ENCODE data around the gene COG6.
A peak's percentile ranks its signal among the peaks of the same experiment; 100 is the strongest.

Gene COG6

DNA sequence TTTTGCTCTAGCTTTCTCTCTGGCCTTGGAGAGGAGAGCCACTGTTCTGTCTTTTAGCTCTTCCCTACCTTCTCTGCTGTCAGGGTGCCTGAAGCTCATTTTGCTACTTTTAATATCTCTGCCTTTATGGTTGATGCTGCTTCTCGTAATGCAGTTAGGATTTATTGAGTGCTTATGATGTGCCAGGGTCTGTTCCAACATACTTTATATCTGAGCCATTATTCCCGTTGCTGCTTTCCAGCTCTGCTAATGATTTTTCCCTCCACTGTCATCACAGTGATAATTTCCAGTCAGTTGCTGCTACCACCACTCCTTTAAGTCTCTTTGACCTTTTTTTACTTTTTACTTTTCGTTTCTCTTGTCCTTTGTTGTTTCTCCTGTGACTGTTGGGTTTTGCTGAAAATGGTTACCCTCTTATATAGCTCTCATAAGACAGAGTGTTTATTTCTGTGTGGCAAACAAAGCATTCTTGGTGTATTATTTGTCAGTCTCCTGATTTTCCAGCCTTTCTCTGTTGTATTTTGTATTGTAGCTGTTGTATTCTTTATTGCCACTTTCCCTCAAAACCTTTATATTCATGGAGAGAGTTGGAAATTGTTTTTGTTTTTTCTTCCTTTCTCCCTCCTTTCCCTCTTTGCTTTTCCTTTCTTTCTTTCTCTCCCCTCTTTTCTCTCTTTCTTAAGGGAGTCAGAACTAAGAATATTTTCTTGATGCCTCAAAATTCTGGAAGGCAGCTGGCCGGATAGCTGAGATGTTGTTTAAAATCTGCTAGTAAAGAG is 37.4 kb downstream of the COG6 start:
- Mint-ChIP-seq H3K4me1 (peaks cover 5 to 12% of the 10 kb centered on the region in 2 donors), H3K27ac (no peak overlapping the region), H3K4me3 (no peak overlapping the region), H3K27me3 (no peaks in the 10 kb centered on the region), H3K36me3 (peaks cover 6 to 10% of the 10 kb centered on the region in 2 donors), H3K9me3 (no peaks in the 10 kb centered on the region)
- no peak for ATAC-seq (replicated peaks)
- no peak for DNase-seq

DNA sequence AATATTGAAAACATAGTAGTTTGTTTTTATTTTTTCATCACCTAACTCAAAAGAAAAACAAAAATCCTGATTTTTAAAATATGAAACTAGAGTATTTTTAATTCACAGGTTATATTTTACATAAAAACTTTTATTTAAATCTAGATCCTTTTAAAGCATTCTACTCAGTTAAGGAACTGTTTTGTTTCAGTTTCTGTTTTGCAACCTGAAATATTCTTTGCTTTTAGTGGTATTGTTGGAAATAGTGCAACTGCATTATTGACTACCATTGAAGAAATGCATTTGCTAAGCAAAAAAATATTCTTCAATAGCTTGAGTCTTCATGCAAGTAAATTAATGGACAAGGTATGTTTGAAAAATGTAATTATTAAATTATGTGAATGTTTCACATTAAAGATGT is 43.8 kb downstream of the COG6 start:
- Mint-ChIP-seq H3K4me1 (no peaks in the 10 kb centered on the region), H3K9me3 (no peaks in the 10 kb centered on the region), H3K4me3 (no peak overlapping the region), H3K27me3 (no peaks in the 10 kb centered on the region), H3K27ac (no peak overlapping the region), H3K36me3 (peaks cover 0 to 6% of the 10 kb centered on the region in 2 donors)
- DNase-seq: no peak
- no peak for ATAC-seq (replicated peaks)

DNA sequence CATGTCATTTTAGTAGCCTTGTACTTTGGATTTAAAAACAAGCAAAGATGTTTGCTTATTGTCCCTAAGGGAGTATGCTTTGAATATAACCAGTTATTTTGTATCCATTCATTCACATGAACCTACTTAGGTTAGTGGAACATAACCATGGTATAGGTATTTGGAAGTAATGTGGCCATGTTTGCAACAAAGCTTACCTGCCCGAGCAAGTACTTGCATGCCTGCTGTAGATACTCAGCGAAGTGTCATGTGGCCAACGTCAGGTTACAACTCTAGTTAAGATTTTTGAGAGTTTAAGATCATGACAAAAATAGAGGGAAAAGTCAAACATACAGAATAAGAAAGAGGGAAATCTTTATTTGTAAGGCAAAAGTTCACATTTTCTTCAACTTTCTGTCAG is 57.2 kb downstream of the COG6 start:
- H3K27me3 Mint-ChIP-seq: no peaks in the 10 kb centered on the region
- no peak for ATAC-seq (replicated peaks)
- H3K9me3 Mint-ChIP-seq: peaks cover 13 to 21% of the 10 kb centered on the region in 2 donors

DNA sequence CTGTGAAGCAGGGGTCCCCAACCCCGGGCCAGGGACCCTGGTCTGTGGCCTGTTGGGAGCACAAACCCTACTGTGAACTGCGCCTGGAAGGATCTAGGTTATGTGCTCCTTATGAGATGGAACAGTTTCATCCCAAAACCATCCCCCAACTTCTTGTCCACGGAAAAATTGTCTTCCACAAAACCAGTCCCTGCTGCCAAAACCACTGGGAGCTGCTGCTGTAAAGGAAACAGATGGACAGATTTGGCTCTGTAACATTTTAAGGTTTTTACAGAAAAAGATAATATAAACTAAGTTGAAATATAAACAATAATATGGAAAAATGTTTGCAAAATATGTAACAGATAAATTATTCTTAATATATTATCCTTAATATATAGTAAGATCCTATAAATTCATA is 73.7 kb downstream of the COG6 start:
- Mint-ChIP-seq H3K27ac (no peak overlapping the region), H3K9me3 (no peaks in the 10 kb centered on the region), H3K27me3 (no peaks in the 10 kb centered on the region), H3K36me3 (peaks cover 28 to 44% of the 10 kb centered on the region in 2 donors), H3K4me1 (peaks cover 0 to 12% of the 10 kb centered on the region in 2 donors), H3K4me3 (no peak overlapping the region)
- DNase-seq (no peak), ATAC-seq (replicated peaks) (no peak)

More for the DNA sequence above, 57.2 kb downstream of the COG6 start:
- Mint-ChIP-seq H3K4me3 (no peak overlapping the region), H3K27ac (no peak overlapping the region), H3K4me1 (no peaks in the 10 kb centered on the region), H3K36me3 (peaks cover 32 to 38% of the 10 kb centered on the region in 2 donors)
- DNase-seq: no peak

DNA sequence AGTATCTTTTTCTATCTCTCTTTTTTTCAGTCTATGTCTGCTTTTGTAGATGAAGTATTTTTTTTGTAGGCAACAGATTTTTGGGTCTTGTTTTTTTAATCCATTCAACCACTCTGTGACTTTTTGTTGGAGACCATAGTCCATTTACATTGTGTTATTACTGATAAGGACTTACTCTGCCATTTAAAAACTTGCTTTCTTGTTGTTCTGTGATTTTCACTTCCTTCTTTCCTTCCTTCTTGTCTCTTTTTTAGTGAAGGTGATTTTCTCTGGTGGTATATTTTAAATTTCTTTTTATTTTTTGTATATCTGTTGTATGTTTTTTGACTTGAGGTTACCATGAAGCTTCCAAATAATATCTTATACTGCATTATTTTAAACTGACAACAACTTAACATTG is 79.5 kb downstream of the COG6 start:
- Mint-ChIP-seq H3K27ac (no peak overlapping the region), H3K4me3 (no peak overlapping the region), H3K9me3 (peaks cover 0 to 2% of the 10 kb centered on the region in 2 donors), H3K36me3 (peaks cover 38 to 56% of the 10 kb centered on the region in 2 donors), H3K4me1 (peaks cover 3 to 30% of the 10 kb centered on the region in 2 donors), H3K27me3 (no peaks in the 10 kb centered on the region)
- ATAC-seq (replicated peaks) (peak in 1 of 2 donors; percentile 55), DNase-seq (no peak)

DNA sequence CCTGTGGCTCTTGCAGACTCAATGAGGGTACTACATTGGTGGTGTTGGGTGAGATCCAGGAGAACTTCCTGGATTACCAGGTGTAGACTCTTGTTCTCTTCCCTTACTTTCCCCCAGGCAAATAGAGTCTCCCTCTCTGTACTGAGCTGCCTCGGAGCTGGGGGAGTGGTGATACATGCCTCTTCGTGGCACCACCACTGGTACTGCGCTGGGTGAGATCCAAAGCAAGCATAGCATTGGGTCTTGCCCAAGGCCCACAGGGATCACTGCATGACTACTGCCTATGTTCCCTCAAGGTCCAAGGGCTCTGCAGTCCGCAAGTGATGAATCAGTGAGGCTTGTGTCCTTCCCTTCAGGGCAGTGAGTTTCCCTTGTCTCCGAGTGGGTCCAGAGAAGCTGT is 81.6 kb downstream of the COG6 start:
- H3K27ac Mint-ChIP-seq: no peak overlapping the region
- peaks cover 0 to 4% of the 10 kb centered on the region in 2 donors for H3K9me3 Mint-ChIP-seq
- H3K27me3 Mint-ChIP-seq: no peaks in the 10 kb centered on the region
- DNase-seq (no peak), ATAC-seq (replicated peaks) (no peak)
- no peak overlapping the region for H3K4me3 Mint-ChIP-seq
- peaks cover 43 to 58% of the 10 kb centered on the region in 2 donors for H3K36me3 Mint-ChIP-seq
- H3K4me1 Mint-ChIP-seq: peaks cover 3 to 30% of the 10 kb centered on the region in 2 donors

DNA sequence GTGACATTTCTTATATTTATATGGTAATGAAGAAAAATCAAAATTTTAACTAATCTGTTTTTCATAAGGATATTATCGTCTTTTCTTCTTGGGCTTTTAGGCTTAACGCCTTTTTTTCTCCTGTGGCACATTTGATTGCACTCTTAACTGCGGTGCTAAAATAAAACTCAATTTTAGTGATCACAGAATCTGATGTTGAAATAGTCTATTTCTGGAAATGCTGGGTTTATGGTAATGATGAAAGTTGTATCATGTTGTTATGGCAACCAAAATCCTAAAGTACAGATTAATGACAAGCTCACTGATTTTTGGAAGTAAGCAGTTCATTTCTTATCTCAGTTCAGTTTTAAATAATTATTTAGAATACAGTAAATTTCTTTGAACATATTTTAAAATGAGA is 85.3 kb downstream of the COG6 start:
- ATAC-seq (replicated peaks): no peak
- Mint-ChIP-seq H3K4me1 (peaks cover 0 to 3% of the 10 kb centered on the region in 2 donors), H3K36me3 (peaks cover 28 to 43% of the 10 kb centered on the region in 2 donors), H3K9me3 (peaks cover 9 to 10% of the 10 kb centered on the region in 2 donors), H3K4me3 (no peak overlapping the region), H3K27ac (no peak overlapping the region), H3K27me3 (no peaks in the 10 kb centered on the region)
- DNase-seq: no peak

DNA sequence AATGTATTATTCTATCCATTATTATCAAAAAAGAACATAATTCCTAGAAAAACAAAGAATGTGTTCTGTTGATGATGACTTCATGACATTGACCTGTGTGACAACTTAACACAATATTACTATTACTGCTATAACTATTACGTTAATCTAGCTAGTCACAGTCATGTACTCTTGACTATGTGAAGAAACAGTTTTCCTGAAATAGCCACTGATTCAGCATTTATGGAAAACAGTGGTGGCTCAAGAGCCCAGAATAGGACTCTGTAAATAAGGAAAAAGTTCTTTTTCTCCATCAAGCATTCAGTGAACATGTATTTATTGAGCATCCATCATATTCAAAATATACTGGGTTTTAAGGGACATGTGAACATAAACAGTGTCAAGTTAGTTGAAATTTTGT is 93.5 kb downstream of the COG6 start:
- Mint-ChIP-seq H3K36me3 (peaks cover 4 to 23% of the 10 kb centered on the region in 2 donors), H3K9me3 (peaks cover 3 to 4% of the 10 kb centered on the region in 2 donors), H3K27me3 (no peaks in the 10 kb centered on the region), H3K27ac (no peak overlapping the region), H3K4me3 (no peak overlapping the region), H3K4me1 (no peaks in the 10 kb centered on the region)
- ATAC-seq (replicated peaks): no peak
- no peak for DNase-seq

DNA sequence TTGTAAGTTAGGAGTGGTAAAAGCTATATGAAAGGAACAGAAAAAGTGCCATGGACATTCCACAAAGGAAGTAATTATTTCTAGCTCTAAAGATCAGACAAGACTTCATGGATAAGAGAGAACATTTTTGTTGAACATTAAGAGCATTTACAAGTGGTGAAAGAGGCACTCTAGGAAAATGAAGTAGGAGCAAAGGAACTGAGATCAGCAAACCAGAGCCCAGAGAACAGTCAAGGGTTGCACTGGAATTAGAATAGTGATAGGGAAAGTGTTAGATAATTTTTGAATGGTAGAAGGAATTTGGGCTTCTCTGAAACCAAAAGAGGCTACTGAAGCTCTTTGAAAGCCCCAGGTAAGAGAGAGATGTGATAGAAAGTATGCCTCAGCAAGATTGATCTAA is 94.1 kb downstream of the COG6 start:
- DNase-seq: no peak
- H3K27me3 Mint-ChIP-seq: no peaks in the 10 kb centered on the region

DNA sequence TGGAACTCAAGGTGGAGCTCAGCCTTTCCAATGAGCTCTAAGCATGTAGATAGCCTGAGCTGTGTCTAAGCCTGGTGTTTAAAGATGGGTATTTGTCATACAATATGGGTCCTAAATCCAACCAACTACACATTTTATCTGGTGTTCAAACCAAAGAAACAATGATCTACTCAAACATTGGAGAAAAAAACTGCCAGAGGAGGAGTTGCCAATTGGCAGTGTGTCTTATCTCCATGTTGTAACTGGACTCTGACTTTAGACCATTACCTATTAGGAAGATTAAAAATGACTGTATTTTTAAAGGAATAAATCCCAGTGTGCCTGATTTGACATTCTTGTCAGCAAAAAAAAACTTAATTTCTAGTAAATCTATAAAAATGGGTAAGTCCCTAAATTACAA is 96.3 kb downstream of the COG6 start:
- H3K4me3 Mint-ChIP-seq: no peak overlapping the region
- no peaks in the 10 kb centered on the region for H3K4me1 Mint-ChIP-seq
- no peaks in the 10 kb centered on the region for H3K27me3 Mint-ChIP-seq
- DNase-seq (no peak), ATAC-seq (replicated peaks) (no peak)
- no peak overlapping the region for H3K27ac Mint-ChIP-seq
- peaks cover 3% of the 10 kb centered on the region in 2 donors for H3K9me3 Mint-ChIP-seq
- peaks cover 12 to 44% of the 10 kb centered on the region in 2 donors for H3K36me3 Mint-ChIP-seq

More for the DNA sequence above, 94.1 kb downstream of the COG6 start:
- Mint-ChIP-seq H3K27ac (no peak overlapping the region), H3K36me3 (peaks cover 4 to 25% of the 10 kb centered on the region in 2 donors), H3K9me3 (peaks cover 0 to 1% of the 10 kb centered on the region in 2 donors), H3K4me3 (no peak overlapping the region), H3K4me1 (no peaks in the 10 kb centered on the region)
- no peak for ATAC-seq (replicated peaks)

DNA sequence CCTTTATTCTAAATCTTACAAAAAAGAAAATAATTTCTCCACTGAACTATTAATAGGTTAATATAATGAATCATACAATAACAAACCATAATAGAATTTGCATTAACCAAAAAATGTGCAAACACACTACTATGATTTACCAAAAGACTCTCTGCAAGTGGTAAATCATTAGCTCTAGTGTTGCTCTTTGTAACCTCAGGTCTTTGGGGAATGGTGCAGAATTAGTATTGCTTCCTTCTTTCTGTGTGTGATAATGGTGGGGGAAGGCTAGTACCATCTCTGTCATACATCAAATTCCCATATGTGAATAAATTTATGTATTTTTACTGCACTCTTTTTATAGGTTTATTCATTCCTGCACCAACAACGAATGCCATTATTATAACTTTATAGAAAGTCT is 105.1 kb downstream of the COG6 start:
- Mint-ChIP-seq H3K9me3 (peaks cover 5 to 7% of the 10 kb centered on the region in 2 donors), H3K4me3 (no peak overlapping the region), H3K27ac (no peak overlapping the region), H3K27me3 (no peaks in the 10 kb centered on the region), H3K36me3 (peaks cover 6 to 14% of the 10 kb centered on the region in 2 donors), H3K4me1 (no peaks in the 10 kb centered on the region)
- DNase-seq (no peak), ATAC-seq (replicated peaks) (peak; percentile 72 to 82)

DNA sequence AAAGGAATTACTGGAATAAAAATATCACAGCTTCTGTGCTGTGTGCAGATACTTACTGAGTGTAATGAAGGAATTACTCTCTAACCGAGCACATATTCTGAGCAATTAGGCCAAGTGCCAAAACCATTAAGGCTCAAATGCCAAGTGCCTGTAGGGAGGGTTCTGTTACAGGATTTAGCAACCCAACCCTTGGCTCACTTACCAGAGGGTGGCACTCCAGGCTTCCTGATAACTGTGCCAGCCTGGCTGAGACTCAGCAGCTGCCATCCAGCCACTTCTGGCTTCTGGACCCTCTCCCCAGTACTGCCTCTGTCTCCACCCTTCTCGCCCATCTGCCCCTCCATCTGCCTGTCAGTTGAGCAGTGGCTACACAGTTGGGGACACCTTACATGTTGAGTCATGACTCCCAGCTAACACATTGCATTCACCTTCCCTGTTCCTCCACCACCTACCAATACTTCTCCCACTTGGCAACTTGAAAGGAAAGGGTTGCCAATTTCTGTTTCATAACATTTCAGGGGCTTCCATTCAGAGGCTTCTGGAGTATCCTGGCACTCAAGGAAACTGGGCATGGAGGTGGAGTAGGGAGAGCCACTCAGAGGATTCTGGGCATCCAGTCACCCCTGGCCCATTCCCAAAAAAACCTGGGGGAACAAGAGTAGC is 110.5 kb downstream of the COG6 start:
- Mint-ChIP-seq H3K4me1 (peaks cover 7 to 13% of the 10 kb centered on the region in 2 donors), H3K27me3 (no peaks in the 10 kb centered on the region), H3K9me3 (peaks cover 2 to 4% of the 10 kb centered on the region in 2 donors), H3K27ac (no peak overlapping the region), H3K4me3 (no peak overlapping the region), H3K36me3 (no peaks in the 10 kb centered on the region)
- ATAC-seq (replicated peaks) (peak; percentile 70 to 83), DNase-seq (no peak)

DNA sequence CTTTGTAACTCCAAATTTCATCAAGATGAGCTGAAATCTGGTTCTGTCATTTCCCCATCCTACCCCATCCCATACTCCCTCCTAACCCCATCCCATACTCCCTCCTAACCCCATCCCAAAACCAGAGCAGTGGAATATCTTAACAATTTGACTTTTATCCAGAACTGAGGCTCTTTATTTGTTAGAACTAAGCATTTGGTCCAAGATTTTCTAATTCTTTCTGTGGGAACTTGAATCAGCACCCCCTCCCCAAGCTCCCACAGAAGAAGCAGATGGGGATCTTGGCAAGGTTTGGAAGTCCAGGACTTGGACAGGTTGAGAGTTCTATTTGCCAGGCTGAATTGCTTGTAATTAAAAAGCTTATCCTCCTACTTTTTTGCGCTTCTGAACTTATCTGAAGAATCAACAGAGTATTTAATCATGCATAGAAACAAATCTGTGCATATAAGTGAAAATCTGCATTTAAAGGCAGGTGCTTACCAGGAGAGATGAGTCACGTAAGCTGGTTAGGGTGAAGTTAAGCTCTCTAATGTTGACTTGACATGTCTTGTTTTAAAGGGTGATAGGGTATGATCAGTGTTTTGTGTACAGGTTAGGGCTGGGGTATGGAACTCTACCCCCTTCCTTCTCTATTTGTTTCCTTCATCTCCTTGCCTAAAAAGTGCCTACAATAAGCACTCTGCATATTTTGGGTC is 111.1 kb downstream of the COG6 start:
- ATAC-seq (replicated peaks): no peak
- no peak for DNase-seq
- Mint-ChIP-seq H3K27ac (no peak overlapping the region), H3K9me3 (peaks cover 0 to 4% of the 10 kb centered on the region in 2 donors), H3K4me1 (peaks cover 7 to 13% of the 10 kb centered on the region in 2 donors), H3K36me3 (no peaks in the 10 kb centered on the region), H3K4me3 (no peak overlapping the region), H3K27me3 (no peaks in the 10 kb centered on the region)

DNA sequence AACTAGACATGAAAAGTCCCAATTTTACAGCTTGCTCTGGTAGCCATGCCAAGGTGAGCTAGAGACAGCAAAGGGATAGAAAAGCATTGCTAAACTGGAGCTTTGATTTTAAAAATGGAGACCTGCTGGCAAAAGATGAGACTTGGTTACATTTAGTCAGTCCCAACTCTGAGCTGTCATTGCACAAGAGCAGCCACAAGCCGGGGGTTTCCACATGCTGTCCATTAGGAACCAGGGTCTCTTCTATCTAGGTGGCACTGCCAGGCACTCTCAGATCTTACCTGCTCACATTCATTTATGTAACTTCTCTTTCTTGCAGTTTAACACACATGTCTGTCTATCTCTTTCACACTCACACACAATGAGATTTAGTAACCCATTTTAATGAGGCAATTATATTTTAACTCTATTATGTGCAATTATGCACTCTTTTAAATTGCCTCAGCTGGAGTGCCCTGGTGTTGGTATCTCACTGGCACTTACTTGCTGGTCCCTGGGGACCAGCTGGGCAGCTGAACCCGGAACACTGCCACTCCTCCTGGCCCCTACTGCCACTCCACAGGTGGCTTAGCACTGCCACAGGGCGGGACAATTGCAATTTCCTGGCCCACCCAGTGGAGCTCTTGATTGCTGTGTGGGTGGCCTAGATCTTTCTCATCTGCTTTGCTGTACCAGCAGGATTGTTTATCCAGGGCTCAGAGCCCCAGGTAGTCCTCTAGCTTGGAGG is 112.5 kb downstream of the COG6 start:
- no peak overlapping the region for H3K4me3 Mint-ChIP-seq
- ATAC-seq (replicated peaks) (no peak), DNase-seq (no peak)
- peaks cover 7 to 13% of the 10 kb centered on the region in 2 donors for H3K4me1 Mint-ChIP-seq
- peaks cover 3 to 4% of the 10 kb centered on the region in 2 donors for H3K36me3 Mint-ChIP-seq
- H3K9me3 Mint-ChIP-seq: peaks cover 0 to 2% of the 10 kb centered on the region in 2 donors
- H3K27ac Mint-ChIP-seq: no peak overlapping the region
- no peaks in the 10 kb centered on the region for H3K27me3 Mint-ChIP-seq

All from stimulated activated naive B cell treated with anti-CD40 and anti-IgM and Interleukin-4, amounts not matched to agents 10 μg/mL and 1 μg/mL and 100 μg/mL, for 72 hours (primary cell).